Cerebellar cortex (tissue), 1 donor: ENCODE measurements around the gene ARPC5.
A peak's percentile ranks its signal among the peaks of the same experiment; 100 is the strongest.
"Not testable (repeated sequence)": the region's sequence is repeated elsewhere in the genome, so short reads cannot be mapped to it uniquely, and the experiment has no call there.

Experiments
- DNase-seq: peaks from one replicate; pipeline ENCODE4 v3.0.0-alpha.2; 2015; ENCODE audit warnings: low spot score

The ARPC5 gene

DNA sequence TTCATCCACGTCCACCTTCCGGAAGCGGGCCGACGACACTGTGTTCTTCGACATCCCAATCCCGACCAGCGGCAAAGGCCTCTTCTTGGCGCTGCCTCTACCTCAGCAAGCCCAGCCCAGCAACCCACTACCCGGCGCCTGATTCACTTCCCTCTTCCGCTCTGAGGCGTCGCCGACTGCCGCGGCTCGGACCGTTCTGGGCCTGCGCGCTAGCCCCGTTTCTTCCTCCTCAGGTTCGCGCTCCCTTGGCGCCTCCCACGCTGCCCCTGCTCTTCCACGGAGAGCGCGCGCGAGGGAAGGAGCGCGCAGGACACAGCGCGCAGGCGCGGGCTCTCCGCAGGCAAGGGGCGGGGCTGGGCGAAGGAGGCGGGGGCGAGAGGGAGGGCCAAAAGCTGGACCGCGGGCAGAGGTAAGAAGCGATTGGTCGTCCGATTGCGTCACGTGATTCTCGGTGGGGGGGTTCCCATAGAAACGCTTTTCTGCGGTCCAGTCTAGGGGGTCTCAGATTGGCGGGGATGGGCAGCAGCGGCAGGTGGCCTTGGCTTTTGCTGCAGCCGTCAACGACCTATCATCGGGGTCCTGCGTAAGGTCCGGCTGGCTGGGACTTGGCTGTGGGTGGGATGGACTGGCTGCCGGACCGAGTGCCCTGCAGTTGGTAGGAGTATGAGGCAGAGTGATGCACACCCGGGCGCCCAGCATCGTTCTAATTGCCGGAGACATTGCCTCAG lies at the start of gene ARPC5:
TSS of gene ARPC5 (minus strand) at position 178 of the 728 bp plus-strand sequence. CDS start at position 54, 124 bp downstream.
- DNase-seq, result peak; percentile 98

DNA sequence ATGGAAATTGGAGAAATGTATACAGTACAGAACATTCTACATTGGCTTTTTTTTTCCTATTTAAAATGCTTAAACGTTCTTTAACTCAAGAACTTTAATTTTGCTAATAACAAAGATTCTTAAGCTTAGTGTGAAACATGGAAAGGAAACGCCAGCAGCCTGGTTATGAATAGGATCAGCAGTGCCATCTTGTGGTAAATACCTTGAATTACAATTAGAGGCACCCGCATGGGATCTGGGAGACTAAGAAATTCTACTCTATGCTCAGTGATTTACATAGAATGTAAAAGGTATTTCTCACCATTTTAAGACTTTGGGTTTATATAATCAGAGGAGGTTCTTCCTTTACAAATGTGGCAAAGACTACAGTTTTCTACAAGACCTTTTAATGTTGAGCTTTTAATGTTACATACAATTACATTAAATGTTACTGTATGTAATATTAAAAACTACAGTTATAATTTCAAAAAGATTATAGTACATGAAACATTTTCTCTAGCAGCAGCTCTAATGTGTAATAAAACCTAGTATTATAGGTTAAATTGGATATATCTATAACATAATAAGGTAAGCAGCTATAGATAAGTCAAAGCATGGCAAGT lies 49.6 kb upstream of the ARPC5 start:
- peak; percentile 42 for DNase-seq

DNA sequence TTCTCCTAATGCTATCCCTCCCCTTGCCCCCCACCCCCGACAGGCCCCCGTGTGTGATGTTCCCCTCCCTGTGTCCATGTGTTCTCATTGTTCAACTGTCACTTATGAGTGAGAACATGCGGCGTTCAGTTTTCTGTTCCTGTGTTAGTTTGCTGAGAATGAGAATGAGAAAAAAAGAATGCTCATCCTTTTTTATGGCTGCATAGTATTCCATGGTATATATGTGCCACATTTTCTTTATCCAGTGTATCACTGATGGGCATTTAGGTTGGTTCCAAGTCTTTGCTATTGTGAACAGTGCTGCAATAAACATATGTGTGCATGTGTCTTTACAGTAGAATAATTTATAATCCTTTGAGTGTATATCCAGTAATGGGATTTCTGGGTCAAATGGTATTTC lies 43.8 kb upstream of the ARPC5 start:
- not testable (repeated sequence) for DNase-seq

DNA sequence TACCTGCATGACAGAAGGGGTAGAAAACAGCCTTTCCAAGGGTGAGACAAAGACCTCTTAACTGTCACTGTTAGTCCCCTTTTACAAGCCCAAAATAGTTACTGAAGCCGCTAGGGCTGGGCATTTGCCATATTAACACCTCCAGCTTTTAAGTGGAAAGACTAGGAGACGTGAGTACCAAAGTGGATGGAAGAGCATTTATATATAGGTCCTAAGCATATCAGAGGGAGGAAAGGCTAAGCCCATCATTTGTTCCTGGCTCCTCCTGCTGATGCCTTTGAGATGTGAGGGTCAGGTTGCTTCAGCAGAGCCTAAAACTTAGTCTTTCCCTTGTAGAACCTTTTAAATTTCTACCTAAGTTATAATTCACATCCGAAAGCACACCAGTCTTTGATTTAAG lies 43.2 kb upstream of the ARPC5 start:
- no peak for DNase-seq

GRCh38 chr1:183676586-183677189 lies 41.1 kb upstream of the ARPC5 start:
- DNase-seq, result no peak

GRCh38 chr1:183675883-183676585 lies 40.5 kb upstream of the ARPC5 start:
- no peak for DNase-seq

- DNase-seq, result no peak
Observed at GRCh38 chr1:183675381-183675780, 39.8 kb upstream of the ARPC5 start.

GRCh38 chr1:183674886-183675285 lies 39.3 kb upstream of the ARPC5 start:
- DNase-seq, result no peak

- DNase-seq, result no peak
Observed at GRCh38 chr1:183674339-183674738, 38.8 kb upstream of the ARPC5 start.

DNA sequence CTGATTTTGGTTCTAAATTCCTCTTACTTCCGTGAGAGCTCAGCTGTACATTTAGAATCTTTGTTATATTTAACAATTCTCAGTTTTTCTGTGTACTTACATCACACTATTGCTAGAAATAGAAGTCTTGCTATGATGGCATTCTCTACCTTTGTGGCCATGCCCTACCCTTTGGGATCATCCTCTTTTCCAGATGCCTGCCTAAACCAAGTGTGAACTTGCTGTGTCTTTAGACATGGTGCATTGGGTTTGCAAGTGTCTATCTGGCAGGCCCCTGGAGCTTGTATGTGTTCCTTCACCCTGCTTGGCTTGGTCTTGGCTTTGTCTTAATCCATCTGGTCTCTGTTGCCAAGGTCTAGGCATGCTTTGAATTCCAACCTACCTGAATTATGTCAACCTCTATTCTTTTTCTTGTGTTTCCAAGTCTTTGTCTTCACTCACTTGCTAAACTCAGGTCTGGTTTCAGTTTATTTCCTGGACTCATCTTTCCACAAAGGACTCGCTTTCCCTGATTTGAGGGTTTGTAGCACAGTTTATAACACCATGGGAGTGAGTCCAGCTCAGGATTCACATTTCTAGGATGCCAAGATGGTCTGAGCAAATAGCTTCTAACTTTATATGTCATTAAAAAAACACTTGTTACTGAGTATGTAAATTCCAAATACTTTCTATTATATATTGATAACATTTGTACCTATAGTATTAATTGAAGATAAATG lies 38.2 kb upstream of the ARPC5 start:
- DNase-seq, result no peak

GRCh38 chr1:183670169-183670568 lies 34.6 kb upstream of the ARPC5 start:
- DNase-seq, result no peak

DNA sequence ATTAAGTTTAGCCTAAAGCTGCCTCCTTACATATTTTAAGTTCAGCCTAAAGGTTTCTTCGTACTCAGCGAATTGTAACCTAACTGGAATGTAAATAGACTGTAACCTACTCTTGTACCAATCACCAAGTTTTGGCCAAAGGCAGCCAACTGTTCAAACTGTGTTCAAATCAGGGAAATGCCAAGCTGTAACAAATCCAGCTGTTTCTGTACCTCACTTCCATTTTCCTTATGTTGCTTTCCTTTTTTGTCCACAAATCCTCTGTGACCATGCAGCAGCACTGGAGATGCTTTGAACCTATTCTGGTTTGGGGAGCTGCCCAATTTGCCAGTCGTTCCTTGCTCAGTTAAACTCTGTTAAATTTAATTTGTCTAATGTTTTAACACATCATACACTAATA lies 20.8 kb upstream of the ARPC5 start:
- DNase-seq, result no peak

GRCh38 chr1:183655562-183656075 lies 20.0 kb upstream of the ARPC5 start:
- peak; percentile 89 for DNase-seq

- no peak for DNase-seq
Observed at GRCh38 chr1:183654706-183655105, 19.1 kb upstream of the ARPC5 start.

- DNase-seq, result no peak
Observed at GRCh38 chr1:183653876-183654451, 18.4 kb upstream of the ARPC5 start.

DNA sequence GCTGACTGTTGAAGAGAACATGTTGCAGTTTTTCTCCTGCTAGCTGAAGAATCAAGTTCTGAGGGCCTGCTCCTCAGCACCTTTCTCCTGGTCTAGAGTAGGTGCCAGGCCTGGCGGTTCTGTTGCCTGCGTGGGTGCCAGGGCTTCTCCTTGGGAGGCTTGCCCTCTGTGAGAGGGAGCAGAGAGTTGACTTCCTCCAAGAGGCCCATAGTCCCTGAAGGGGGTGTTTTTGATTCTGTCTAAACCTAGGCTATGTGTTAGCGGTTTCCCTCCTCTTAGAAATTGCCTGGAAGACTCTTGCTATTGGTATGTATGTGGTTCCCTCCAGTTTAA lies 17.8 kb upstream of the ARPC5 start:
- DNase-seq, result no peak

DNA sequence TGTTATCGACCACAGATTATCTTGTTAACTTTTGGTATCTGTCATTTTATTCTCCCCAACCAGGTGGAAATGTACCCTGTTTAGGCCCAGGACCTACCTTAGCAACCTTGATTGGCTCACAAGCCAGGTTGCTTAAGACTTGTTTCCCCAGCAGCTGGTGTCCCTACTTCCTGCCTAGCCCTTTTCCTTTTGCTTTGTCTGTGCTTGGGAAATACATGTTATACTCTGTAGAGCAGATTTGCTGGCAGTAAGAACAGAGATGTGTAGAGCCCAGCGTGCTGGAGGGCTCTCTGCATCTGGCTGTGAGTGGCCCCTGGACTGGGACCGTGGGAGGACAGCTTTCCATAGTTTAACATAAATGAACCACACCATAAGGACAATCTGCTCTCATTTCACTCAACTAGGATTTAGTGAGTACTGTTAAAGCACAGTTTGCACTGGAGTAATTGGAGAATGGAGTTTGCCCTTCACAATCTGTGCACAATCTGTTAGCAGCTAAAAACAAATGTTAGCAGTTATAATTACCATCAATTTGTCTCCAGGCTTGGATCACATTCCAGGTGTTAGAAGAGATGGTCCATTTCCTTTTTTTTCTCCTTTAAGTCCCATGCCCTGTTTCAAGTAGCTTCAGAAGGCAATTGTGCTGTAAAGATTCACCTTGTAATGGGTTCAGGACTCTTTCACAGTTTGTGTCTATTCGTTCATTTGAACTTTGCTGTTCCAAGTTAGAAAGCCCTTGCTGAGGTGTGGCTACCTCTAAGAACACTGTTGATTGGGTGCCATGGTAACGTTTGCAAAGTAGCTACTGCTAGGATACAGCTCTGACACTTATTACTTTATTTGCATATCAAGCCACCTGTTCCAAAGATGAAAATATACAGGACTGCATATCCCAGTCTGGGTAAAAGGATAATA lies 17.2 kb upstream of the ARPC5 start, which contains the start of gene APOBEC4:
TSS of gene APOBEC4 (minus strand) at position 770 of the 915 bp plus-strand sequence. CDS start 4,535 bp downstream, outside the sequence.
- peak; percentile 56 for DNase-seq

- no peak for DNase-seq
Observed at GRCh38 chr1:183652107-183652506, 16.5 kb upstream of the ARPC5 start.

GRCh38 chr1:183651612-183652011 lies 16.0 kb upstream of the ARPC5 start:
- no peak for DNase-seq

- no peak for DNase-seq
Observed at GRCh38 chr1:183648042-183648441, 12.5 kb upstream of the ARPC5 start.
